ENCODE results near the gene FCMR. TPM values are rescaled to one million over a fixed set of nuclear protein-coding genes. Genes with fewer than 3 reads are reported as not detected.

Gene FCMR
- total and polyA plus RNA-seq, 10 of the 15 experiments (the other 5 are each of a cell fraction or from before 2014, with no cell fraction given) = 79.7 to 245 (median 123) TPM

DNA sequence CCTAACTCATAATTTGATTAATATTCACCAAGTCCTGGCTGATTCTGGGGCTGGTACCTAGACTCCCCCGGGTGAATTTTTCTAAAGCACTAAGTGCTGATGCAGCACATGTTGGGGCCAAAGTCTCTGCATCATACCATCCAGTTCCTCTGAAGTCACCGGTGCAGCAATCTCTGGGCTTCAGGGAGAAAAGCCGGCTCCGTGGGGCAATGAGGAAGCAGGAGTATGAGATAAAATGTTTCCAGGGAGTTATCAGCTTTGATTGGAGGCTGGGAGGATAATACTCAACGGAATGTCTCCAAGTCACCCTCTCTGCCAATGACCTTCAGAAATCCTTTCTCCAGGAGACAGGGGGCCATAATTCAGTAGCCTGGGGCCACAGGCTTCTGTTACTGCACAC is 47.3 kb upstream of the FCMR start:
- ATAC-seq (no peak), DNase-seq (ENCODE audit: low read depth, low spot score) (no peak), FAIRE-seq (no peak)
- H3K4me1 ChIP-seq (ENCODE audit: control insufficient read depth, insufficient read depth, low read length) = peaks cover 38% of the 10 kb centered on the region
- H3K27ac ChIP-seq (ENCODE audit: control insufficient read depth, insufficient read depth) = no peak overlapping the region
- no TSS peak for BruUV-seq (replicated peaks)
- no peaks in the 10 kb centered on the region for H4K20me1 ChIP-seq (ENCODE audit: control insufficient read depth, insufficient read depth)
- no peaks in the 10 kb centered on the region for H3K36me3 ChIP-seq (ENCODE audit: control insufficient read depth in 2 of 2, insufficient read depth in 2 of 2, low read length in 1 of 2)
- ChIA-PET SMC1A (ENCODE audit: uncharacterized antibody, unreplicated experiment) (interaction anchor here (1.0 to 7.5 kb wide), 5 partner anchors 12 to 102 kb away, joined by 3 to 68 read pairs (median 4); no protein-coding TSS in a partner anchor), RAD21 (ENCODE audit: unreplicated experiment) (interaction anchor here (1.2 to 3.5 kb wide), 3 partner anchors 18 to 42 kb away, joined by 3 to 18 read pairs (median 4); no protein-coding TSS in a partner anchor), POLR2A (no interaction called here), CTCF (interaction anchor here (1.2 to 9.8 kb wide), 6 partner anchors 9 to 36 kb away, joined by 3 to 136 read pairs (median 15); no protein-coding TSS in a partner anchor)
- H3K4me3 ChIP-seq = no peak overlapping the region
- no peaks in the 10 kb centered on the region for H3K27me3 ChIP-seq (replicated peaks in 1 of 2; ENCODE audit: control insufficient read depth in 2 of 2, insufficient read depth in 2 of 2, low read length in 1 of 2)
- in situ Hi-C loops (cut with MboI) = no loop called here
- no peaks in the 10 kb centered on the region for H3K9me3 ChIP-seq (replicated peaks; ENCODE audit: control insufficient read depth, insufficient read depth, low read length)
- H3K79me2 ChIP-seq (ENCODE audit: control insufficient read depth, insufficient read depth, low read length) = no peaks in the 10 kb centered on the region
- H3K4me2 ChIP-seq (ENCODE audit: control insufficient read depth, insufficient read depth) = no peak overlapping the region
- intact Hi-C loops (cut with micrococcal nuclease; ENCODE audit: unreplicated experiment) = no loop called here
- no peak overlapping the region for H2AFZ ChIP-seq (ENCODE audit: control insufficient read depth, low read depth, low read length)
- TF ChIP-seq PBX3 (IDR thresholded peaks at IDR 0.05; ENCODE audit: insufficient replicate concordance, low read depth, low read length) (no peak), MEF2A (IDR thresholded peaks at IDR 0.05; ENCODE audit: insufficient read depth, low read depth, low read length) (no peak), SMC3 (IDR thresholded peaks at IDR 0.05; ENCODE audit: borderline replicate concordance, low read length) (no peak), JUNB (IDR thresholded peaks at IDR 0.05) (no peak), GATAD2B (conservative IDR thresholded peaks at IDR 0.05; ENCODE audit: low read depth) (no peak), STAT3 (IDR thresholded peaks at IDR 0.05; ENCODE audit: low read depth, low read length) (no peak), SUZ12 (IDR thresholded peaks at IDR 0.05; ENCODE audit: unreplicated experiment) (no peak), BCL3 (IDR thresholded peaks at IDR 0.05; ENCODE audit: borderline replicate concordance, insufficient read depth, low read depth, low read length, poor library complexity, severe bottlenecking) (no peak), STAT1 (conservative IDR thresholded peaks at IDR 0.05) (no peak), KDM1A (IDR thresholded peaks at IDR 0.05; ENCODE audit: borderline replicate concordance) (no peak), FOXM1 (IDR thresholded peaks at IDR 0.05; ENCODE audit: low read depth, low read length) (no peak), RBBP5 (conservative IDR thresholded peaks at IDR 0.05) (no peak)
- TF ChIP-seq, protein P1, sequence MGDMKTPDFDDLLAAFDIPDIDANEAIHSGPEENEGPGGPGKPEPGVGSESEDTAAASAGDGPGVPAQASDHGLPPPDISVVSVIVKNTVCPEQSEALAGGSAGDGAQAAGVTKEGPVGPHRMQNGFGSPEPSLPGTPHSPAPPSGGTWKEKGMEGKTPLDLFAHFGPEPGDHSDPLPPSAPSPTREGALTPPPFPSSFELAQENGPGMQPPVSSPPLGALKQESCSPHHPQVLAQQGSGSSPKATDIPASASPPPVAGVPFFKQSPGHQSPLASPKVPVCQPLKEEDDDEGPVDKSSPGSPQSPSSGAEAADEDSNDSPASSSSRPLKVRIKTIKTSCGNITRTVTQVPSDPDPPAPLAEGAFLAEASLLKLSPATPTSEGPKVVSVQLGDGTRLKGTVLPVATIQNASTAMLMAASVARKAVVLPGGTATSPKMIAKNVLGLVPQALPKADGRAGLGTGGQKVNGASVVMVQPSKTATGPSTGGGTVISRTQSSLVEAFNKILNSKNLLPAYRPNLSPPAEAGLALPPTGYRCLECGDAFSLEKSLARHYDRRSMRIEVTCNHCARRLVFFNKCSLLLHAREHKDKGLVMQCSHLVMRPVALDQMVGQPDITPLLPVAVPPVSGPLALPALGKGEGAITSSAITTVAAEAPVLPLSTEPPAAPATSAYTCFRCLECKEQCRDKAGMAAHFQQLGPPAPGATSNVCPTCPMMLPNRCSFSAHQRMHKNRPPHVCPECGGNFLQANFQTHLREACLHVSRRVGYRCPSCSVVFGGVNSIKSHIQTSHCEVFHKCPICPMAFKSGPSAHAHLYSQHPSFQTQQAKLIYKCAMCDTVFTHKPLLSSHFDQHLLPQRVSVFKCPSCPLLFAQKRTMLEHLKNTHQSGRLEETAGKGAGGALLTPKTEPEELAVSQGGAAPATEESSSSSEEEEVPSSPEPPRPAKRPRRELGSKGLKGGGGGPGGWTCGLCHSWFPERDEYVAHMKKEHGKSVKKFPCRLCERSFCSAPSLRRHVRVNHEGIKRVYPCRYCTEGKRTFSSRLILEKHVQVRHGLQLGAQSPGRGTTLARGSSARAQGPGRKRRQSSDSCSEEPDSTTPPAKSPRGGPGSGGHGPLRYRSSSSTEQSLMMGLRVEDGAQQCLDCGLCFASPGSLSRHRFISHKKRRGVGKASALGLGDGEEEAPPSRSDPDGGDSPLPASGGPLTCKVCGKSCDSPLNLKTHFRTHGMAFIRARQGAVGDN (IDR thresholded peaks at IDR 0.05) = no peak
- no peak overlapping the region for H3K9ac ChIP-seq (ENCODE audit: control insufficient read depth, insufficient read depth, low read length)
- WGBS (ENCODE audit: insufficient coverage, insufficient replicate concordance, low lambda C conversion rate, missing lambda C conversion rate) = 89% methylated on average over 5 of the region's 5 CpGs

Data from GM12878 (cell line).